Daoy (cell line): ENCODE results near the gene RFWD3. TPM values are rescaled to one million over a fixed set of nuclear protein-coding genes. Genes with fewer than 3 reads are reported as not detected.
"Not testable (repeated sequence)": the region's sequence is repeated elsewhere in the genome, so short reads cannot be mapped to it uniquely, and the experiment has no call there.

Experiments used
- DNase-seq: peaks from one replicate; pipeline ENCODE4 v3.0.0-alpha.2; 2015; ENCODE audit warnings: low read depth
- total RNA-seq: library from RNA; depleted of rRNA; stranded (reverse); fragments of >200 nt; shearing (Covaris generic); gene quantifications from 2 replicates; pipeline ENCODE4 v1.2.3, GENCODE V29; 2014; rRNA removed

The RFWD3 gene, protein sequence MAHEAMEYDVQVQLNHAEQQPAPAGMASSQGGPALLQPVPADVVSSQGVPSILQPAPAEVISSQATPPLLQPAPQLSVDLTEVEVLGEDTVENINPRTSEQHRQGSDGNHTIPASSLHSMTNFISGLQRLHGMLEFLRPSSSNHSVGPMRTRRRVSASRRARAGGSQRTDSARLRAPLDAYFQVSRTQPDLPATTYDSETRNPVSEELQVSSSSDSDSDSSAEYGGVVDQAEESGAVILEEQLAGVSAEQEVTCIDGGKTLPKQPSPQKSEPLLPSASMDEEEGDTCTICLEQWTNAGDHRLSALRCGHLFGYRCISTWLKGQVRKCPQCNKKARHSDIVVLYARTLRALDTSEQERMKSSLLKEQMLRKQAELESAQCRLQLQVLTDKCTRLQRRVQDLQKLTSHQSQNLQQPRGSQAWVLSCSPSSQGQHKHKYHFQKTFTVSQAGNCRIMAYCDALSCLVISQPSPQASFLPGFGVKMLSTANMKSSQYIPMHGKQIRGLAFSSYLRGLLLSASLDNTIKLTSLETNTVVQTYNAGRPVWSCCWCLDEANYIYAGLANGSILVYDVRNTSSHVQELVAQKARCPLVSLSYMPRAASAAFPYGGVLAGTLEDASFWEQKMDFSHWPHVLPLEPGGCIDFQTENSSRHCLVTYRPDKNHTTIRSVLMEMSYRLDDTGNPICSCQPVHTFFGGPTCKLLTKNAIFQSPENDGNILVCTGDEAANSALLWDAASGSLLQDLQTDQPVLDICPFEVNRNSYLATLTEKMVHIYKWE
- total RNA-seq: 35.3 and 38.0 TPM in 2 replicates

DNA sequence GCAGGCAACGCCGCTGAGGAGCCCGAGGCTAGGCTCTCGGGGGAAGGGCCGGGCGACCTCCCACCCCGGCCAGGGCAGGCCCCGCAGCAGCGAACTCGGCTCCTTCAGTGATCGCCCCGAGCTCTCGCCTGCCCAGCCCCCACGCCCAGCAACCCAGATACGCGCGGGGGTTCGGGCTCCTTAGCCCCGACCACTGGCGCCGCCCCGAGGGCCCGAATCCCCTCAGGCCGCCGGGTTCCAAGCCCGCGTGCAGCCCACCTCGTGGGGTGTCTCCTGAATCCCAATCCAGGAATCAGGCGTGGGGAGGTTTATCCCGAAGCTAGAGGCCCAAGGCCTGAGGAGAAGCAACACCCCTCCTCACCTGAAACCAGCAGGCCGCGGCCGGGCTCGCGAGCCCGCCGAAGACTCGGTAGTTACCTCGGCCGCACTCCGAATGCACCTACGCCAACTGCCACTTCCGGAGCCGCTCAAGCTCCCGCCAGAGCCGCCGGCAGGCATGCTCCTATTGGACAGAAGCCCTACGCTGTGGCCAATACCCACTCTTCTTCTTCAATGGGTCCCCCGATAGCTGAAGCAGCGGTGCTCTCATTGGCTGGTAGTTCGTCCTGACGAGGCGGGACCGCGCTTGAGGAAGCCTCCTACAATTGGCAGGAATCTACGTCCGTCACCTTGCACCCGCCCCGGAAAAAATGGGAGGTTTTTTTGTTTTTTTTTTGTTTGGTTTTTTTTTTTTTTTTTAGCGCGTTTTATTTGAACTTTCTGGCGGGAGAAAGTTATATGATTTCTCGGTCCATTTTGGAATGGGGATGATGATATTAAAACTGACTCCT is at the start of gene RFWD3:
RFWD3 (minus strand) TSS at position 453 of the 830 bp plus-strand sequence. CDS start 5,428 bp downstream, outside the sequence.
- peak; percentile 97 for DNase-seq

DNA sequence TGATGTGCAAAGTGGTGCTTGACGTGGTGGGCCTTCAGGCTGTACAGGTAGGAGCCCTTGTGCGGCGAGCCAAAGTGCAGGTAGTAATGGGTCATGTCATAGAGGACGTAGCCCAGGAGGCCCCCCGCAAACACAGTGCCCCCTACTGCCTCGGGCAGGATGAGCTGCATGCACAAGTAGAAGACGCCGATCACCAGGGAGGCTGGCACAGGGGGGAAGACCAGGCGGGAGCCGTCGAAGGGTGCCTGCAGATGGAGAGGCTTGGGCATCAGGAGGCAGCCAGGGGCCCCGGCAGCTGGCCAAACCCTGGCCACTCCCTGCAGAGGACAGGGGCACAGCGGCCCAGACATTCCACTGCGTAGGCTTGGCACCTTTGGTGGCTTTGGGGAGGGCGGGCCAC is 49.7 kb upstream of the RFWD3 start:
- DNase-seq: no peak

DNA sequence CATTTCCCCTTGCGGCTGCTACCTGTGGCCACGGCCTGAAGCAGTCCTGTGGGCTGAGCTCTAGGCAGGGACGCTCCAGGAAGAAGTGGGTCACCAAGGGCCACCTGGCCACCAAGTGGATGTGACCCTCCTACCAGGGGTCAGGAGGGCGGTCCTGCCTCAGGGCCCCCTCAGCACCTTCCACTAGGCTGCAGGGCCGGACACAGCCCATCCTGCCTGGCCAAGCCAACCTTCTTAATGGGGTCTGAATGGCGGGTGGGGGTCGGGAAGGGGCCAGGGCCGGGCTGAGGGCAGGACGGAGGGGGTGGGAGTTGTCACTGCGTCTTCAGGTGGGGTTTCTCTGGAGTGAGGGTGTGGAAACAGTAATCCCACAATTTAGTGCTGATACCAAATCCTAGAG is 47.2 kb upstream of the RFWD3 start:
- DNase-seq: no peak

DNA sequence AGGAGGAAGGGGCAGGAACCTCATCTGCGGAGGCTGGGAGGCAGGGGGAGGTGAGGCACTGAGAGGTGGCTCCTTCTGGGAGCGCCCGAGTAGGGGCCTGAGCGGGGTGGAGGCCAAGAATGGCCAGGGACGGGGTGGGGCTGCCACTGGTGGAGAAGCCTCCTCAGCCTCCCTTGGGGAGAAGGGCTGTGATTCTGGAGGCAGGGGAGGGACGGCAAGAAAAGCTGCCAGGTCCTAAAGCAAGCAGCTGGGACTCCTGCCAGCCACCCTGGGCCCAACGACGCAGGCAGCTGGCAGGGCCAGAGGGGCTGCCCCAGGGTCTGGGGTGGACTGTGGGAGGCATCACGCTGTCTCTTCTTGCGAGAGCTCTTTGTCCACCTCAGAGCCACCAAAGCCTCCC is 46.6 kb upstream of the RFWD3 start:
- no peak for DNase-seq

DNA sequence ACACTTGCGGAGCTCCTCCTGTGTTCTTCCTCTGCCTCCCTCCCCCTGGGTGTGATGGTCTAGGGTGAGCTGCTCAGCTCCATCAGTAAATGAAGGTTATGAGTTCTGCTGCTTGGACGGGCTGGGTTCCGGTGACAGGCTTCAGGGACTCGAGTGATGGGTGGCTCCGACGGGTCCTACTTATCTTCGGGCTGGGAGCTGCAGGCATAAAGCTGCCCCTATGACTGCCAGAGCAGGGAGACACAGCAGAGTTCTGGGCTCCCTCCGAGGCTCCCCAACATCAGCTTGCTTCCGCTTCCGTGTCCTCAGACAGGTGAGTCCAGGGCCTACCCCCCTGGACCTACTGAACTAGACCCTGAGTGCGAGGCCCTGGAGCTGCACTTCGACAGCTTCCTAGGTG is 45.3 kb upstream of the RFWD3 start:
- no peak for DNase-seq

DNA sequence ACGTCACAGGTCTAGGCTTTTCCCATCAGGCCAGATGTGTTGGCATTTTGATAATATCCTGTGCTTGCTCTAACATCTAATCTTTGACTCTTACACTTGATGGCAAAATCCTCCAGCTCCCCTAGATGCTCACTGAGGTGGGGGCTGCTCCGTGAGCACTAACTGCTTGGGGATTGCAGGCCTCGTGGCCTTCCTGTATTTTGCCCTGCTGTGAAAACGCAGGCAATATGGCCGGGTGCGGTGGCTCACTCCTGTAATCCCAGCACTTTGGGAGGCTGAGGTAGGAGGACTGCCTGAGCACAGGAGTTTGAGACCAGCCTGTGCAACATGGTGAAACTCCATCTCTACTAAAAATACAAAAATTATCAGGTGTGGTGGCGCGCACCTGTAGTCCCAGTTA is 43.7 kb upstream of the RFWD3 start:
- no peak for DNase-seq

DNA sequence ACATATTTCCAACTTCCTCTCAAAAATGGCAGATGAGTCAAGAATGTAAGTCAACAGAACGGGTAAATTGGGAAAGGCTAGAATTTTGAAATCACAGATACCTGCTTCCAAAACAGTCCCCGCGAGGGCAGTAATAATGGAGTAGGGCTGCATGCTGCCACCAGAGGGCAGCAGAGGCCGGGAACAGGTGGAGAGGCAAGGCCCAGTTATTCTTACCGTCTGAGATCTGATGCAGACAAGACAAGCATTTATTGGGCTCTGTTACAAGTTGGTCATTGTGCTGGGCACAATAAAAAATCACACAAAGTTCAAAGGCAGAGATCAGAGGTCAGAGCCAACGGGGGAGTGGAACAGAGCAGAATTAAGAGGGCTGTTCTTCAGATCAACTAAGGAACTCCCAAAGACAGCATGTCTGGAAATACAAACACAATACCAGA is 42.8 kb upstream of the RFWD3 start:
- DNase-seq: peak; percentile 70

DNA sequence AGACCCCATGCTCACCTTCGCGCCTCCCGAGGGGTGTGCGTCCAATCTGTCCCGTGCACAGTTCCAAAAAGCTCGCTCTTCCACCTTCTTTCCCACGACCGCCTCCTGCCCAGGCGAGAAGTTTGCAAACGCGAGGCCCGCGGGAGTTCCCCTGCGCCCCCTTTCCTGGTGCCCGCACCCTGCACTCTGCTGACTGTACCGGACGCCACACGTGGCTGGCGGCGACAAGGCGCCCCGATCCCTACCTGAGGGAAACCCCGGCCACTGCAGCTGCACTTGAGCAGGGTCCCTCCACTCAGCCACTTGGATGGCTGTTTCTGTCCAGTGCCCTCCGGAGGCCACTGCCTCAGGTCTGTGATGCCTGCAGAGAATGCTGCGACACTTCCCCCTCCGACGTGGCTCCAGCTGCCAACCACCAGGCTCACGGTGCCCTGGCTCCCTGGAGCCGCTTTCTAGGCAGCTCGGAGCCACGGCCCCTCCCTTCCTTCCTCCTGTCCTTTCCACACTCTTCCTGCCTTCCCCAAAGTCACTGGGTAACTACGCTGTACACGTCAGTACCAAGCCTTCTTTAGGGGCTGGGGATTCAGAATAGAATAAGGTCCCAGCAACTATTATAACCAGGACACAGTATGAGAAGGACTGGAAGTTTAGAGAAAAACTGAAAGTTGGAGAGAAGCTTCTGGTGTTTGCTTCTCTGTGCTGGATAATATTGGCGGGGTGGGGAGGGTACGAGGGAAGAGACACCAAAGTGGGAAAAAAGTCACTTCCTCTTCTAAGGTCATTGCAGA is 34.0 kb upstream of the RFWD3 start, which contains the start of gene MLKL:
MLKL (minus strand) TSS at position 425 of the 788 bp plus-strand sequence. CDS start 5,105 bp downstream, outside the sequence.
- DNase-seq: peak; percentile 68

DNA sequence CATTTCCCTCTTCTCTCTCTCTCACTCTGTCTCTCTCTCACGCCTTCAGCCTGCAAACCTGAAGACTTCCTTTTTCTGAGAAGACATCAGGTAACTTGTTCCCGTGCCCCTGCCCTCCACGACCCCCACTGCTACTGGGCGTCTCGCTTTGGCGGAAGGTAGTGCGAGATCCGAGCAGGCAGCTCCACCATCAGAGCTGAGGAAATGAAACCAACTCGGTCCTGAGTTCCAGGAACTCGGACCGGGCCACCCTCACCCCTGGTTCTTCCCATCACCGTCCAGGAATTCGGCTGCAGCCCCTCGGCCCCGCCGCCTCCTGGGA is 33.4 kb upstream of the RFWD3 start:
- DNase-seq: peak; percentile 27

DNA sequence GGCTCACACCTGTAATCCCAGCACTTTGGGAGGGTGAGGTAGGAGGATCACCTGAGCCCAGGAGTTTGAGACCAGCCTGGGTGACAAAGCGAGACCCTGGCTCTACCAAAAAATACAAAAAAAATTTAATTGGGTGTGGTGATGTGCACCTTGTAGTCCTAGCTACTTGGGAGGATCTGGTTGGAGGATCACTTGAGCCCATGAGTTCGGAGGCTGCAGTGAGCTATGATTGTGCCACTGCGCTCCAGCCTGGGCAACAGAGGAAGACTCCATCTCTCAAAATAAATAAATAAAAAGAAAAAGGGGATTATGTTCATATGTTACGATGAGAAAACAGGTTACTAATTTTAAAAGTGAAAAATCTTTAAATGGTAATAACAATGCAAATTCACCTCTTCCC is 33.0 kb upstream of the RFWD3 start:
- DNase-seq: no peak

DNA sequence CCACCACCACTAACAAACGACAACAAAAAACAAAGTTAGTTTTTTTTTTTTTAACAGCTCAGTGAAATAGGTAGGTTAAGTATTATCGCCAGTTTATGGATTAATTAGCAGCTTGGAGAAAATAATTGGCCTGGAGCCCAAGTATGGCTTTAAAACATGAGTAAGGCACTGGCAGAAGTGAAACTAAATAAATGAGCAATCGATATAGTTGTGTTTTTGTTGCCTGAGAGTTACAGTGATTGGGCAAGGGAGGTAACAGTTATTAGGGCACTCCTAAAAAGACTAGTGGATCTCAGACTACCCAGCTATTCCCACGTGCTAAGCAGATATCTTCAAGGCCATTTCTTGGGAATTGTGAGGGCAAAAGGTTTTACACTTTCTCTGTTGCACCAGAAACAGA is 31.5 kb upstream of the RFWD3 start:
- DNase-seq: no peak

DNA sequence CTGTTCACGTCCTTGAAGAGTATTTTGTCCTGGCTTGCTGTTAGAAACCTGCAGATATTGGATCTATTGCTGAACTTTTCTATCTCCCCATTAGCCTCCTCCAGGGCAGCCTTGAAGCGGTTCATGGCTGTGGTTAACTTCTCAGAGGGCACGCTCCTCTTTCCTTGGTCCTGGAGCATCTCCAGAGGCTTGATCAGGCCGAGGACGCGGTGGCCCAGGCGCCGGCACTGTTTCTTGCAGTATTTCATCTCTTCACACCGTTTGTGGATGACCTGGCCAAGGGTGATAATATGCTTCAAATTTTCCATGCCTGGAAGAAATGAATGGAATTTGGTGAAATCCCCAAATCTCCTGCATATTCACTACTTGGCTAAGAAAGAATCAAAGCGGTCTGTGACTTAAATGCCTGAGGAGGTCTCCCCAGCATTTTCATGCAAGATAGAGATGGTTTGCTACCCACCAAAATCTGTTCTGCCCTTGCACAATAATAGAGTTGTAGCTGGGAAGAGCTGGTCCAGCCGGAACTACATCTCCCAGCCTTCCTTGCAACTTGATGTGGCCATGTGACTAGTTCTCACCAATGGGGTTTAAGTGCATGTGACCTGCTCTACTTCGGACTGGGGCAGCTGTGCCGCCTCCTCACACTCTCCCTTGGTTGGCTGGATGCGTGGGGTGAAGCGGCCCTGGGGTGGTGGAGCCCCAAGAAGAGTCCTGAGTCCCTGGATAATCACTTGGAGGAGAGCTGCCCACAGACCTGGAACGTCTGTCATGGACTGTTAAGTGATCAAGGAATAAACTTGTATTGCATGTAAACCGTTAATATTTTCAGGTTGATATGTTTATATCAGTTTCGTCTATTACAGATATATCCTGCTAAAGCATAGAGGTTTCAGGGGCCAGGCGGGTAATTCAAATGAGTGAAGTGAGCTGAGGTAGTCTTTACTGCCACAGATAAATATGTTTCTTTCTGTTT is 29.1 kb upstream of the RFWD3 start:
- DNase-seq: peak; percentile 88

DNA sequence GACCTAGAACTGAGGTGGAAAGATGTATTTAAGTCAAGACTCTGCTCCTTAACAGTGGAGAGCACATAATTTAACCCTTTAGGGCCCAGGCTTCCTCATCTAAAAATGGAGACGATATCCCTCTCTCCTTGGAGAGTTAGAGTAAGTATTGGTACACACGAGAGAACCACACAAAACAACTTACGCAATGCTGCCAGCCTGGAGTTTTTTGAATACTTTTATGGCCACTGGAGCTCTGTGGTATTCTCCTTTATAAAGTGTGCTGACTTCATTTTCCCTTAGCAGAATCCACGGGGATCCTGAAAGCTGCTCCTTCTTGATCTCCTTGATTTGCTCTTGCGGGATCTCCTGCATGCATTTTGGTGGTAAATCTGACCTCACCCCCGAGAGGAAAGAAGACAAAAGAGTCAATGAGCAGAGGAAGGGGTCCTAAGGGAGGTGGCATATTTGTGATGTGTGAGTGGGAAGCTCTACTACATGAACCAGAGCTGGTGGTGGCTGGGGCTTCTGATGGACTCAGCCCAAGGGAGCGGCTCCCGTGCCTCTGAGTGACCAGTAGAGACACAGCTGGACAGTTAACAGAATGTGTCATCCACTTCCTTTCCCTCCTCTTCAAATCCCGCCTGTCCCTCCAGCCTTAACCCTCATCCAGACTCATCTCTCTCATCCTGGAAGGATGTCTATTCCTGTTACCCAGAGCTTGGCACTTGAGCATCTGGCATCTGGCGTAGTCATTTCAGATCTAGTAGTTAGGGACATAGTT is 24.6 kb upstream of the RFWD3 start:
- DNase-seq: no peak

DNA sequence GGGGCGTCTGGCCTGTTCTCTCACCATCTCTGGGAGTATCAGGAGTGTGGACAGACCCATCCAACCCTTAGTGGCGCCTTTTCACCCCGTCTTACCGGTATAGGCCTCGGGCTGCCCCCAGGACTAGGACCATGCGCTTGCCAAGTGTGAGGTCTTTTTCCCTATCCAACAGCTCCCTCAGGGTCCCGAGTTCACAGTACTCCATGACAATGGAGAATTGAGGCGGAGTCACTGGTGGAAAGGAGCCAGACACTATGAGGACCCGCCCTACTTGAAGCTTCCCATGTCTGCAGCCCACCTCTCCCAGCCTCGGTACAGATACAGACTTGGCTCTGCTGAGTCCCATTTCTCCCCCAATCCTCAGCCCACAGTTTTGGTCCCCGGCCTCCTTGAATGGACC is 15.9 kb upstream of the RFWD3 start:
- no peak for DNase-seq

DNA sequence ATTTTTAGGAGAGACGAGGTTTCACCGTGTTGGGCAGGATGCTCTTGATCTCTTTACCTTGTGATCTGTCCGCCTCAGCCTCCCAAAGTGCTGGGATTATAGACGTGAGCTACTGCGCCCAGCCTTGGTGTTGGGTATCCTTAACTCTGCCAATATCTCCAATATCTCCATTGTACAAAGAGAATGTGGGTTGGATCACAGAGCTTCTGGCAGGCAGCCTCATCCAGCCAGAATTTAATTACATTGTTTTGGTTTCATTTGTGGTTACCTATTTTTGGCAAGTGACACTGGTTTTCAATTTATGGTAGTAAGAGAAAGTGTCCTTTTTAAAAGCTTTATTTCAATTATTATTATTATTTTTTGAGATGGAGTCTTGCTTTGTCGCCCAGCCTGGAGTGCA is 14.0 kb upstream of the RFWD3 start:
- no peak for DNase-seq

DNA sequence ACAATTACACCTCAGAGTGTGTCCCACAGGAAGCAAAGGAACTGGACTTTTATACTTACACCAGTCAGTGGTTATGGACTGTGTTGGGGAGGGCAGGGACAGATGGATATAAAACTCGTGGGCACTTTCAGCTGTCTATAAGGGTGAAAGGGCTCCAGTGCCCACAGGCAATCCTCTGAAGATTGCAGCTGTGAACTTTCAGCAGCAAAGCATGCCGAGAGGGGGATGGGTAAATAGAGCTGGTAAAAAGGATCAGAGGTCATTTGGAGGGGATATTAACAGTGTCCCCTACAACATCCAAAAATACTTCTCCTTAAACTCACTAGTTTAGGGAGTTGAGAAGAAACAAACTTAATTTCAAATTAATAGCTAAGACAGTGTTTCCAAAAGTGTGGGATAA is 13.3 kb upstream of the RFWD3 start:
- DNase-seq: no peak

DNA sequence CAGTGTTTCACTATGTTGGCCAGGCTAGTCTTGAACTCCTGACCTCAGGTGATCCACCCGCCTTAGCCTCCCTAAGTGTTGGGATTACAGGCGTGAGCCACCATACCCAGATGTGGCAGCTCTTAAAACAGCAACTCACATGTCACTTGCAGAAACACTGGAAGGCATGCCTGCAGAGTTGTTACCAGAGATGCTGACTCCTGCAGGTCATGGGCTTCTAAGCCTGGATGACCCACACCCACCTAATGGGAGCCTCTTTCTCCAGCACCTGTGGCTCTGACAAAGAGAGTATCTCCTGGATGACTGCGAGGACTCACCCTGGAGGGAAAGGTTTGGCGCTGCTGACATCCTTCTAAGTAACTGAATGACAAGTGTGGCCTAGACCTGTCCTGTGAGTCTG is 11.2 kb upstream of the RFWD3 start:
- no peak for DNase-seq

DNA sequence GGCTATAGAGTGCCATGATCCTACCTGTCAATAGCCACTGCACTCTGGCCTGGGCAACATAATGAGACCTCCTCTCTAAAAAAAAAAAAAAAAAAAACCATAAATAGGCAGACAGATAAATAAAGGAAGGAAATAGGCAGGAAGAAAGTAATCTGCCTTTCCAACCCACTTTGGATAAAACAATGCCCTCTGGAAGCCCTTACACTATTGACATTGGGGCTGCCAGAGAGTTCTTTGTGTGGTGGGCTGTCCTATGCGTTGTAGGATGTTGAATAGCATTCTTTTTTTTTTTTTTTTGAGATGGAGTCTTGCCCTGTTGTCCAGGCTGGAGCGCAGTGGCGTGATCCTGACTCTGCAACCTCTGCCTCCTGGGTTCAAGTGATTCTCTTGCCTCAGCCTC is 7.2 kb upstream of the RFWD3 start:
- no peak for DNase-seq

DNA sequence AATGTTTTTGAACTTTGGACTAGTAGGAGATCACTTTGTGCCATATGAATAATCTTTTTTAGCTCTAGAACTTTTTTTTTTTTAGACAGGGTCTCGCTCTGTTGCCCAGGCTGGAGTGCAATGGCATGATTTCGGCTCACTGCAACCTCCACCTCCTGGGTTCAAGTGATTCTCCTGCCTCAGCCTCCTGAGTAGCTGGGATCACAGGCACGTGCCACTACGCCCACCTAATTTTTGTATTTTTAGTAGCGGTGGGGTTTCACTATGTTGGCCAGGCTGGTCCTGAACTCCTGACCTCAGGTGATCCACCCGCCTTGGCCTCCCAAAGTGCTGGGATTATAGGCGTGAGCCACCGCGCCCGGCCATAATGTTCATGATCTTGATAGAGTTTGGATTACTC is 2.2 kb upstream of the RFWD3 start:
- DNase-seq: not testable (repeated sequence)
